Neural crest cell (in vitro differentiated cells): ENCODE measurements around the gene PCCA. TPM values are rescaled to one million over a fixed set of nuclear protein-coding genes. Genes with fewer than 3 reads are reported as not detected.

Experiments used
- DNase-seq: peaks from one replicate; pipeline ENCODE4 v3.0.0; 2021; ENCODE audit warnings: low read depth, mixed read lengths, low spot score
- H3K27ac Mint-ChIP-seq: one replicate; pipeline ENCODE4 v1.8.0; 2021; ENCODE audit warnings: mild to moderate bottlenecking, mixed read lengths; ENCODE audit not compliant: unreplicated experiment
- H3K27me3 Mint-ChIP-seq: 2 replicates; pipeline ENCODE4 v1.8.0; 2021; ENCODE audit warnings: low read depth, mild to moderate bottlenecking, mixed read lengths
- H3K36me3 Mint-ChIP-seq: 2 replicates; pipeline ENCODE4 v1.8.0; 2021; ENCODE audit warnings: low read depth, mild to moderate bottlenecking, mixed read lengths
- H3K4me1 Mint-ChIP-seq: 2 replicates; pipeline ENCODE4 v1.8.0; 2021; ENCODE audit warnings: mixed read lengths
- H3K4me3 Mint-ChIP-seq: one replicate; pipeline ENCODE4 v1.8.0; 2021; ENCODE audit warnings: mild to moderate bottlenecking, mixed read lengths
- H3K9me3 Mint-ChIP-seq: 2 replicates; pipeline ENCODE4 v1.8.0; 2021; ENCODE audit warnings: mixed read lengths
- CTCF ChIP-seq: fragments of 200-600 bp; sonication (generic); conservative IDR thresholded peaks from 2 replicates; pipeline ENCODE4 v1.5.0; 2021; ENCODE audit warnings: antibody characterized with exemption, mild to moderate bottlenecking
- total RNA-seq: library from RNA; stranded (reverse); gene quantifications from 2 replicates; pipeline ENCODE4 v1.2.1, GENCODE V29; 2021

The PCCA gene
- total RNA-seq, 1 donor from 2014 or later, result 40.6 TPM

- H3K27ac Mint-ChIP-seq, result peak overlapping the region; percentile 12
- no peak for TF ChIP-seq CTCF
- no peak overlapping the region for H3K4me3 Mint-ChIP-seq
- H3K9me3 Mint-ChIP-seq, result peaks cover 3% of the 10 kb centered on the region
- H3K36me3 Mint-ChIP-seq, result no peaks in the 10 kb centered on the region
- no peak for DNase-seq
- H3K4me1 Mint-ChIP-seq, result peaks cover 19% of the 10 kb centered on the region
- no peaks in the 10 kb centered on the region for H3K27me3 Mint-ChIP-seq
These were observed 463.9 kb downstream of the PCCA start for GRCh38 chr13:100552755-100553154.

DNA sequence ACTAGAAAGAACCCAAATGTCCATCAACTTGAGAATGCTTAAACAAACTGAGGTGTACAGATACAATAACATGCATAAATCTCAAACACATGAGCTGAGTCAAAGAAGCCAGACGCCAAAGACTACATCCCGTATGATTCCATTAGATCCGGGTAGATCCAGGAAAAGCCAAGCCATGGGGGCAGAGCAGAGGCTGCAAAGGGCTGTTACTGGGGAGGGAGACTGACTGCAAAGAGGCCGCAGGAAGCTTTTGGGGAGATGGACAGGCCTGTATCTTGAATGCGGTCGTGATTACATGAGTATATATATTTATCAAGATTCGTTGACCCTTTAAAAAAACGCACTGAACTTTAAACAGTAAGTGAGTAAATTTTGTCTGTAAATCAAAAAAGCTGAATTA lies 471.0 kb downstream of the PCCA start:
- no peaks in the 10 kb centered on the region for H3K27me3 Mint-ChIP-seq
- H3K9me3 Mint-ChIP-seq, result peaks cover under 1% of the 10 kb centered on the region
- no peak overlapping the region for H3K4me3 Mint-ChIP-seq
- no peaks in the 10 kb centered on the region for H3K36me3 Mint-ChIP-seq
- TF ChIP-seq CTCF, result no peak
- no peak overlapping the region for H3K27ac Mint-ChIP-seq
- no peak for DNase-seq
- H3K4me1 Mint-ChIP-seq, result peaks cover 9% of the 10 kb centered on the region

- no peak overlapping the region for H3K4me3 Mint-ChIP-seq
- no peaks in the 10 kb centered on the region for H3K36me3 Mint-ChIP-seq
- H3K27me3 Mint-ChIP-seq, result no peaks in the 10 kb centered on the region
- peaks cover 3% of the 10 kb centered on the region for H3K9me3 Mint-ChIP-seq
- H3K27ac Mint-ChIP-seq, result peak overlapping the region; percentile 5
- peaks cover 9% of the 10 kb centered on the region for H3K4me1 Mint-ChIP-seq
- TF ChIP-seq CTCF, result no peak
- no peak for DNase-seq
These were observed 471.7 kb downstream of the PCCA start for GRCh38 chr13:100560498-100561157.

- DNase-seq, result no peak
- Mint-ChIP-seq H3K27me3 (no peaks in the 10 kb centered on the region), H3K36me3 (no peaks in the 10 kb centered on the region), H3K4me3 (no peak overlapping the region), H3K9me3 (peaks cover 3% of the 10 kb centered on the region), H3K4me1 (peaks cover 9% of the 10 kb centered on the region), H3K27ac (no peak overlapping the region)
- TF ChIP-seq CTCF, result no peak
These were observed 472.2 kb downstream of the PCCA start for GRCh38 chr13:100561158-100561499.

DNA sequence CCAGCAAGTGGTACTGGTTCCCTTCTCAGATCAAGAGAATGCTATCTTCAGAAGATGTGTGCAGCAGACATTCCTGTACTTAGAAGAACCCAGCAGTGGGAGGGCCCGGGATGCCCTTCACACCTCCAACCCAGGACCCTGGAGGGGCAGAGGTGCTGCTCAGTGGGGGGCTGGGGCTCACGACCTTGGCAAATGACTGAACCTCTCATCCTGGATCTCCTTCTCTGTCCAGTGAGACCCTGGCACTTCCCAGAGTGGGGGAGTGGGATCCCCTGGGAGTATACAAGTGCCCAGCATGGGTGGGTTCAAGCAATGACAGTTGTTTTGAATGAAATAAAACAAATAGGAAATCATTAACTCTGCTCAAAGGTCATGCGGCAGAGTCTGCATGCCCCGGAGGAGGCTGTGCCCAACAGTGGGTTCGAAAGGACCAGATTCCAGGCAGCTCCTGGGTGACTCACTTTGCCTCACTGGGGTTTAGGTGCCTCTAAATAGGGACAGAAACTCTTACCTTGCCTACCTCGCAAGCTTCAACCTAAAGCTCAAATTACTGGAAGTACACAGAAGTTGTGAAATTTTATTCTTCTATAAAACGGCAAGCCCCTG lies 472.8 kb downstream of the PCCA start:
- Mint-ChIP-seq H3K36me3 (peaks cover 2% of the 10 kb centered on the region), H3K27me3 (no peaks in the 10 kb centered on the region), H3K27ac (no peak overlapping the region), H3K4me3 (no peak overlapping the region), H3K4me1 (peaks cover 9% of the 10 kb centered on the region), H3K9me3 (peaks cover 3% of the 10 kb centered on the region)
- DNase-seq, result no peak
- TF ChIP-seq CTCF, result no peak
